HG02970 (cell line): ENCODE results near the gene TCF12.

ENCODE experiments used
- ATAC-seq: cut with Tn5 transposase; IDR thresholded peaks from one replicate; pipeline ENCODE4 v1.9.1; 2021; ENCODE audit warnings: mild to moderate bottlenecking, moderate library complexity, moderate number of reproducible peaks; ENCODE audit not compliant: unreplicated experiment, low FRiP score

TCF12 gene

DNA sequence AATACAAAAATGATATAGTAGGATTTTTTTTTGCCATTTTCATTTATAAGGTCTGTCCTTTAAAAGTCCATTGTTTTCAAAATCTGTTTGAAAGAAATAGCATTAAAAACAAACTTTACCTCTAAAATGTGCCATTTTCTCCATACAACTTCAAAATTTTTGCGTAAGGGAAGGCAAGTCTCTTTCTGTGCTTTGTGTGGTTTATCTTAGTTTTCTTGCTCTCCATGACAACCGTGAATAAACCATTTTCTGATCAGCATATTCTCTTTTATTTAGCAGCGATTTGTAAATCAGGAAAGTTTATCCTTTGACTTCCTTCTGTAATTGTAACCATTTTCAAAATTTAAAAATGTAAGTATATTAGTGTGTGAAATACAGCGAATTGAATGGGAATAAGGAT lies 310.0 kb downstream of the TCF12 start:
- no peak for ATAC-seq

DNA sequence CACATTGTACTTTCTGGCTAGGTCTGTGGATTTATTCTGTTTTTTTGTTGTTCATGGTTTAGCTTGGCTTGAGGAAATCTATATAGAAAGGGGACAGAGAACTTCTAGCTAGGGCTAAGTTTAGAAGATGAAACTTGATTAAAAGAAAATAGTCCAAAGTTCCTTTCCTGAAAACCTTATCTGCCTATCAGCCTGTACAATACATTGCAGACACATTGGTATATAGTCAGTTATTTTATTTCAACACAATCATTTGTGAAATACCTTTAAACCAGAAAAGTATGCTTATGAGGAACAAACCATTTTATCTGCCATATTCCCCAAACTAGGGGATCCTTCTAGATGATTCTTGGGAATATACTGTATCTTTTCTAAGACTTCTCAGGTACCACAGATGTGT lies 310.6 kb downstream of the TCF12 start:
- ATAC-seq, result no peak

GRCh38 chr15:57231559-57231958 lies 313.1 kb downstream of the TCF12 start:
- no peak for ATAC-seq

- no peak for ATAC-seq
Measured at GRCh38 chr15:57234156-57234555, 315.7 kb downstream of the TCF12 start.

GRCh38 chr15:57235186-57235585 lies 316.7 kb downstream of the TCF12 start:
- no peak for ATAC-seq

DNA sequence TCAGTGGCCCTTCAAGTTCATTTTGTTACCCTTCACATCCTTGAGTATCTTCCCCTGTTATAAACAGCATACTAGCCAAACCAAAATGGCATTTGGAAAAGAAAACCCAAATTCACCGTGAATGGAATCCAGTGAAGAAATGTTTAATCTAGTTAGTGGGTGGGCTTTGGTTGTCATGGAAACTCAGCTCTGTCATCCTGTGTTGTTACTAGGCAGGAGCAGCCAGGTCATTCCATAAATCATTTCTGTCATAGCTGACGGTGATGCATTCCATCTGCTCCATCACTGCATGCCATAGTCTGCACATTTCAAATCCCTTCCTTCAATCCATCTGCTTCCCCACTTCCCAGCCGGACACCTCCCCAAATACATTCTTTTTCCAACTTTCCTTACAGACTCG lies 317.4 kb downstream of the TCF12 start:
- no peak for ATAC-seq

- no peak for ATAC-seq
Measured at GRCh38 chr15:57236561-57237300, 318.3 kb downstream of the TCF12 start.

- no peak for ATAC-seq
Measured at GRCh38 chr15:57237301-57237642, 318.8 kb downstream of the TCF12 start.

DNA sequence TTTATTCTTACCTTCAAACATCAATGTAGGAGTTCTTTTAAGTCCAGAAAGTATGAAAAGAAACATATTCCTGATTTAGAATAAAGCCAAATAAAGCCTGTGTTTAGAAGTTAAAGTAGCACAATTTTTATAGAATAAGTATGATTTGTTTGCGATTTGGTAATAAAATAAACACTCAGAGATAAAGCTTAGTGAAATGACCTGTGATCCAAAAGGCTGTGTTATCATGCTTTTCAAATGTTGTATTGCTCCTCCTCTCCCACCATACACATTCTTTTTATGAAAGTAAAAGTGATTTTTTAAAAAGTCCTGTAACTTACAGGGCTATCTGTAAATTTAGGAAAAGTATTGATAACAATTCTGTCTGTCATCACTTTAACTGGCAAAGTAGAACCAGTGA lies 319.2 kb downstream of the TCF12 start:
- no peak for ATAC-seq

DNA sequence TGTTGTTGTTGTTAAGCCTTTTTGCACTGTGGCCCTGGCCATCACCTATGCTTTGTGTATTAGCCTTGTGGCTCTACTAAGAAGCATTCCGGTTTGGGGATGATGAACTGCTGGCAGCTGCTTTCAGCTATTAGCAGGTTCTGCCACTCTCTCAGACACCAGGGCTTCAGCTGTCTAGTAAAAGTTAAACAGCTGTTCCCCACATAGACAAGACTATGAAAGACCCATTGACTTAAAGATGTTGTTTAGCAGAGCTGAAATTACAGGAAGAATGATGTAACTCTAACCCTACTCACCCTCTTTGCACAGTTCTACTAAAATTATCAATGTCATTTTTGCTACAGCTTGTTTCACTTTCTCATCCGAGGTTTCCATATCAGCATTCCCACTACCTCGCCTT lies 326.7 kb downstream of the TCF12 start:
- ATAC-seq, result no peak

DNA sequence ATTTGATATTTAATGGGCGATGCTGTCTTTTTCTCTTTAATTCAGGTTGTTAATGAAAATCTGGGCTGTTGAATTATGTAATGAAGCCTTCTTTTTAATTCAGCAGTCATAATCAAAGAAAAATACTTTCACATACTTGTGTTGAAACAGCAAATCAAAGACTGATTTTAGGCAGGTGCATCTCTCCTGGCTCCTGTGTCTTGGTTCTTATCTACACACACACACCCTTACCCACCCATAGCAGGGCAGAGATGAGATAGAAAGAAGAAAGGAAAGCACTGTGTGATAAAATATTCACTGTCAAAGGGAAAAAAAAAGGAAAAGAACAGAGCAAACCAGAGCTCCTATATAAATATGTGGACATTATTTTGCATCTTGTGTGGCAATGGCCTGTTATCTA lies 327.3 kb downstream of the TCF12 start:
- no peak for ATAC-seq

GRCh38 chr15:57248074-57248473 lies 329.6 kb downstream of the TCF12 start:
- ATAC-seq, result no peak

- no peak for ATAC-seq
Measured at GRCh38 chr15:57251308-57251707, 332.9 kb downstream of the TCF12 start.

DNA sequence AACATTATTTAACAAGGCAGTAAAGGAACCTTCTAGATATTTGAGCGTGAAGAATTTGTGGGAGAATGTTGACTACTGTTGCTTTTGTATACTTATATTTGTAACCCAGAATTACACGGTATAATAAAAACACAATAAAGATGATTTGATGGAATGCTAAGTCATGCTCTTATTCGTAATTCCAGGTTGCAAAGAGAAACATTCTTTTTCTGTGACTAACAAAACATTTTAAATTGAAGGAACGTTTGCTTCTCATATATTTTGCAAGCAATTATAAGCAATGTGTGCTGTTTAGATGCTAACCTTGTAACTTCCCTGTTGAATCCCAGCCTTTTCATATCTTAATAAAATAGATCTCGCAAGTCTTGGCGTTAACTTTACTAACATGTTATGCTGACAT lies 333.5 kb downstream of the TCF12 start:
- ATAC-seq, result no peak

GRCh38 chr15:57253082-57253481 lies 334.6 kb downstream of the TCF12 start:
- ATAC-seq, result no peak

DNA sequence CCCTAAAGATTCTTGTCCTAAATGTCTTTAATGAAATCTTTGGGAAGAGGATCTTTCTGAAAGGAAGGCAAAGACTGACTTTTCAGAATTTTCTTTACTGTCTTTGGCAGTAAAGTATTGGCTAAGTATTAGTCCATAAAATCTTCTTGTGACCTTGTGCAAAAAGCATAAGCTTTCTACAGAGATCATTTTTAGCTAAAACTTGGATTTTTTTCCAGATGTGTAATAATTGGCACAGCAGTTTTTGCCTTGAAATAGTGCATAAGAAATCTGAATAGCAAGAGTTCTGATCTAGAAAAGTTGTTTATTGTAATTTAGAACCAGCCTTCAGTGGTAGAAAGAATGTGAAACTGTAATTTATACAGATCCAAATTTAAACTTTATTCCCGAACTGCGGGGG lies 335.1 kb downstream of the TCF12 start:
- ATAC-seq, result no peak

DNA sequence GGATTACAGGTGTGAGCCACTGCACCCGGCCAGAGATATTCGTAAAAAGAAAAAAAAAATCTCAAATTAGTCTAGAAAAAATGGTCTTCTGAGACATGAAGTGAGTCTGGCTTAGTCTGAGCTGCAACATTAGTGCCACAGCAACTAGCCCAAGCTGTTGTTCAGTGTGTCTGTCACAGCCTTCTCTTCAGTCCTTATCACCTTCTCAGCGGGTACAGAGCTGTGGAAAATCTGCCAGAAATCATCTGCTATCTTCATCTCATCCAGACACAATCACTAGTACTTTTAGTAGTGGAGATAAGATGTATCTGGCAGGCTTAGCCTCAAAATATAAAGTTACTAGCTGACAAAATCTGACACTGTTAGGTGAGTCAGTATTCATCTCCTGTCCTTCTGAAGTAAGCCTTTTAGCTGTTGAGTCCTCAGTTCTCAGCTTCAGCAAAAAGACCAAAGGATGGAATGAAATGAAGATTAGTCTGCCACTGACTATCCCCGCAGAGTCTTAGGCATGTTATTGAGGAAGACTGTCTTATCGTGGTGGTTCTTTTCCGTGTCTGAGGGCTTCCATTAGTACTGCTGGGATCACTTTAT lies 337.4 kb downstream of the TCF12 start:
- no peak for ATAC-seq

DNA sequence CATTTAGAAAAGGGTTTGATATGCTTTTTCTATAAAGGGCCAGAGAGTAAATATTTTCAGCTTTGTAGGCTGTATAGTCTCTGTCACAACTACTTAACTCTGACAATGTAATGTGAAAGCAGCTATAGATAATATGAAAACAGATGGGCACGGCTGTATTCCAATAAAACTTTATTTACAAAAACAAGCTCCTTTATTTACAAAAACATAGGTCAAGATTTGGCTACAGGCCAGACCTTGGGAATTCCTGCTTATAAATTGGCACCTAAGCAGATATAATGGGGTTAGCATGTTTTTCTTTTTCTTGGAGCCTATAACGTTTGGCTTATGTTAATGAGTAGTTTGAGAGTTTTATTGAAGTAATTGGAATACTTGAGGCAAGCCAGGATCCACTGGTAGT lies 338.5 kb downstream of the TCF12 start:
- no peak for ATAC-seq

- no peak for ATAC-seq
Measured at GRCh38 chr15:57259568-57260040, 341.2 kb downstream of the TCF12 start.

GRCh38 chr15:57263520-57263919 lies 345.1 kb downstream of the TCF12 start:
- ATAC-seq, result no peak

DNA sequence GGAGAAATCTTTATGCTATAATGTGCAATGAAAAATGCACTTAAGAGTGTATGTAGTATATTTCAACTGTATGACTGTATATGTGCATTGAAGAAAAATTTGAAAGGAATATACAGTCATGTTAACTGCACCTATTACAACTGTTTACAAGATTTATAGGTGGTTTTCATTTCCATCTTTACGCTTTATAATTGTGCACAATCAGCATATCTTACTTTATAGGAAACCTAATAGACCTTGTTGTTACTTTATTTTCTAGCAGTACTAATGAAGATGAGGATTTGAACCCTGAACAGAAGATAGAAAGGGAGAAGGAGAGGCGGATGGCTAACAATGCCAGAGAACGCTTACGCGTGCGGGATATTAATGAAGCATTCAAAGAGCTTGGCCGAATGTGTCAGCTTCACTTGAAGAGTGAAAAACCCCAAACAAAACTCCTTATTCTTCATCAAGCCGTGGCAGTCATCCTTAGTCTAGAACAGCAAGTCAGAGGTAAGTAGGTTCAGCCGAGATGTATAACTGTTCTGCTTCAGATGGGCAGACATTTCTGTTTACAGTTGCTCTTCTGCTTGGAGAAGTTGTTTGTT lies 354.4 kb downstream of the TCF12 start:
- no peak for ATAC-seq

- no peak for ATAC-seq
Measured at GRCh38 chr15:57273402-57273801, 355.0 kb downstream of the TCF12 start.
